WTC11 (cell line): ENCODE measurements around the gene PPP2R2C.

Experiments used
- CBFB ChIP-seq: sonication (generic); formaldehyde crosslinking; IDR thresholded peaks from 2 replicates; pipeline ENCODE4 v1.8.1; 2022; ENCODE audit warnings: mild to moderate bottlenecking, low read depth, missing genetic modification reagents
- ELF4 ChIP-seq: sonication (generic); formaldehyde crosslinking; IDR thresholded peaks from 2 replicates; pipeline ENCODE4 v1.8.1; 2022; ENCODE audit warnings: low read depth, mild to moderate bottlenecking, moderate library complexity, missing genetic modification reagents
- NFYB ChIP-seq: sonication (generic); formaldehyde crosslinking; conservative IDR thresholded peaks from 2 replicates; pipeline ENCODE4 v1.8.0; 2022; ENCODE audit warnings: low read depth, missing genetic modification reagents
- NR1H2 ChIP-seq: sonication (generic); formaldehyde crosslinking; IDR thresholded peaks from 2 replicates; pipeline ENCODE4 v1.9.0; 2021; ENCODE audit warnings: mild to moderate bottlenecking, moderate library complexity, missing genetic modification reagents
- TCF7 ChIP-seq: sonication (generic); formaldehyde crosslinking; IDR thresholded peaks from 2 replicates; pipeline ENCODE4 v1.8.0; 2022; ENCODE audit warnings: mild to moderate bottlenecking, low read depth, missing genetic modification reagents, moderate library complexity
- TF ChIP-seq, protein P1 (sequence below): fragments of 200-600 bp; IDR thresholded peaks from 2 replicates; pipeline ENCODE4 v1.8.0; 2022; ENCODE audit warnings: antibody characterized with exemption
- TF ChIP-seq, protein P2 (sequence below): sonication (generic); formaldehyde crosslinking; IDR thresholded peaks from 2 replicates; pipeline ENCODE4 v1.8.0; 2023; ENCODE audit warnings: mild to moderate bottlenecking, missing genetic modification reagents
- TF ChIP-seq, protein P3 (sequence below): sonication (generic); formaldehyde crosslinking; IDR thresholded peaks from 2 replicates; pipeline ENCODE4 v1.8.0; 2022; ENCODE audit warnings: mild to moderate bottlenecking, missing genetic modification reagents
- TF ChIP-seq, protein P4 (sequence below): sonication (generic); formaldehyde crosslinking; IDR thresholded peaks from 2 replicates; pipeline ENCODE4 v1.8.0; 2022; ENCODE audit warnings: mild to moderate bottlenecking, missing genetic modification reagents

DNA sequence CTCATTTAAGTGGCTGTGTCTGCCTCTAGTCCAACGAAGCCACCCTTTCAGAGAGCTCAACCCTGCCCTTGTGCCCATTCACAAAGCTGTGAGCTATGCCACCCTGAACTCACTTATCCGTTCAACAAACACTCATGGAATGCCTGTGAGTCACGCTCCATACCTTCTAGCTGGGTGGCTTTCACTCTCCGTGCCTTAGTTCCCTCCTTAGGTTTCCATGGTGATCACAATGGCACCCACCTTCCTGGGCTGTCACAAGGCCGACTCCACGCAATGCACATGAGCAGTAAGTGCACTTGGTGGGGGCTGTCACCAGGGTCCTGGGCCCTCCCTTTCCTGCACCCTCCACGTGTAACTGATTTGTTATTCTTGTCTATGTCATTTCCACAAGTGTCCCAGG lies 37.2 kb upstream of the PPP2R2C start:
- no peak for TF ChIP-seq CBFB (CRISPR knock-in tag)
- TF ChIP-seq, protein P1, sequence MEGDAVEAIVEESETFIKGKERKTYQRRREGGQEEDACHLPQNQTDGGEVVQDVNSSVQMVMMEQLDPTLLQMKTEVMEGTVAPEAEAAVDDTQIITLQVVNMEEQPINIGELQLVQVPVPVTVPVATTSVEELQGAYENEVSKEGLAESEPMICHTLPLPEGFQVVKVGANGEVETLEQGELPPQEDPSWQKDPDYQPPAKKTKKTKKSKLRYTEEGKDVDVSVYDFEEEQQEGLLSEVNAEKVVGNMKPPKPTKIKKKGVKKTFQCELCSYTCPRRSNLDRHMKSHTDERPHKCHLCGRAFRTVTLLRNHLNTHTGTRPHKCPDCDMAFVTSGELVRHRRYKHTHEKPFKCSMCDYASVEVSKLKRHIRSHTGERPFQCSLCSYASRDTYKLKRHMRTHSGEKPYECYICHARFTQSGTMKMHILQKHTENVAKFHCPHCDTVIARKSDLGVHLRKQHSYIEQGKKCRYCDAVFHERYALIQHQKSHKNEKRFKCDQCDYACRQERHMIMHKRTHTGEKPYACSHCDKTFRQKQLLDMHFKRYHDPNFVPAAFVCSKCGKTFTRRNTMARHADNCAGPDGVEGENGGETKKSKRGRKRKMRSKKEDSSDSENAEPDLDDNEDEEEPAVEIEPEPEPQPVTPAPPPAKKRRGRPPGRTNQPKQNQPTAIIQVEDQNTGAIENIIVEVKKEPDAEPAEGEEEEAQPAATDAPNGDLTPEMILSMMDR = no peak
- no peak for TF ChIP-seq TCF7
- TF ChIP-seq ELF4 (CRISPR knock-in tag) = no peak
- TF ChIP-seq, protein P2, sequence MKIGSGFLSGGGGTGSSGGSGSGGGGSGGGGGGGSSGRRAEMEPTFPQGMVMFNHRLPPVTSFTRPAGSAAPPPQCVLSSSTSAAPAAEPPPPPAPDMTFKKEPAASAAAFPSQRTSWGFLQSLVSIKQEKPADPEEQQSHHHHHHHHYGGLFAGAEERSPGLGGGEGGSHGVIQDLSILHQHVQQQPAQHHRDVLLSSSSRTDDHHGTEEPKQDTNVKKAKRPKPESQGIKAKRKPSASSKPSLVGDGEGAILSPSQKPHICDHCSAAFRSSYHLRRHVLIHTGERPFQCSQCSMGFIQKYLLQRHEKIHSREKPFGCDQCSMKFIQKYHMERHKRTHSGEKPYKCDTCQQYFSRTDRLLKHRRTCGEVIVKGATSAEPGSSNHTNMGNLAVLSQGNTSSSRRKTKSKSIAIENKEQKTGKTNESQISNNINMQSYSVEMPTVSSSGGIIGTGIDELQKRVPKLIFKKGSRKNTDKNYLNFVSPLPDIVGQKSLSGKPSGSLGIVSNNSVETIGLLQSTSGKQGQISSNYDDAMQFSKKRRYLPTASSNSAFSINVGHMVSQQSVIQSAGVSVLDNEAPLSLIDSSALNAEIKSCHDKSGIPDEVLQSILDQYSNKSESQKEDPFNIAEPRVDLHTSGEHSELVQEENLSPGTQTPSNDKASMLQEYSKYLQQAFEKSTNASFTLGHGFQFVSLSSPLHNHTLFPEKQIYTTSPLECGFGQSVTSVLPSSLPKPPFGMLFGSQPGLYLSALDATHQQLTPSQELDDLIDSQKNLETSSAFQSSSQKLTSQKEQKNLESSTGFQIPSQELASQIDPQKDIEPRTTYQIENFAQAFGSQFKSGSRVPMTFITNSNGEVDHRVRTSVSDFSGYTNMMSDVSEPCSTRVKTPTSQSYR = no peak
- no peak for TF ChIP-seq NR1H2 (CRISPR knock-in tag)
- no peak for TF ChIP-seq NFYB (CRISPR knock-in tag)
- TF ChIP-seq, protein P3, sequence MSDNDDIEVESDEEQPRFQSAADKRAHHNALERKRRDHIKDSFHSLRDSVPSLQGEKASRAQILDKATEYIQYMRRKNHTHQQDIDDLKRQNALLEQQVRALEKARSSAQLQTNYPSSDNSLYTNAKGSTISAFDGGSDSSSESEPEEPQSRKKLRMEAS = no peak
- TF ChIP-seq, protein P4, sequence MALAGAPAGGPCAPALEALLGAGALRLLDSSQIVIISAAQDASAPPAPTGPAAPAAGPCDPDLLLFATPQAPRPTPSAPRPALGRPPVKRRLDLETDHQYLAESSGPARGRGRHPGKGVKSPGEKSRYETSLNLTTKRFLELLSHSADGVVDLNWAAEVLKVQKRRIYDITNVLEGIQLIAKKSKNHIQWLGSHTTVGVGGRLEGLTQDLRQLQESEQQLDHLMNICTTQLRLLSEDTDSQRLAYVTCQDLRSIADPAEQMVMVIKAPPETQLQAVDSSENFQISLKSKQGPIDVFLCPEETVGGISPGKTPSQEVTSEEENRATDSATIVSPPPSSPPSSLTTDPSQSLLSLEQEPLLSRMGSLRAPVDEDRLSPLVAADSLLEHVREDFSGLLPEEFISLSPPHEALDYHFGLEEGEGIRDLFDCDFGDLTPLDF (CRISPR knock-in tag) = no peak
